Cardiac muscle cell (in vitro differentiated cells and primary cell): ENCODE measurements around the gene GNPTAB. TPM values are rescaled to one million over a fixed set of nuclear protein-coding genes. Genes with fewer than 3 reads are reported as not detected.

Source experiments
- DNase-seq, 2 donors: peaks; one replicate each; pipeline versions ENCODE4 v3.0.0 to v3.0.0-alpha.2; 2010 to 2017; ENCODE audit warnings: low read depth in 1 of 2, low spot score in 1 of 2
- H3K27ac ChIP-seq: fragments of 200-600 bp; sonication (generic); 2 replicates; pipeline ENCODE4 v1.5.1; 2016
- H3K27me3 ChIP-seq: fragments of 200-600 bp; sonication (generic); 2 replicates; pipeline ENCODE4 v1.6.0; 2016; ENCODE audit warnings: control low read depth
- H3K36me3 ChIP-seq: fragments of 200-600 bp; sonication (generic); 2 replicates; pipeline ENCODE4 v1.5.1; 2016; ENCODE audit warnings: control low read depth
- H3K4me1 ChIP-seq: fragments of 200-600 bp; sonication (generic); 2 replicates; pipeline ENCODE4 v1.8.1; 2017; ENCODE audit warnings: low read depth, mild to moderate bottlenecking, mixed run types
- H3K4me3 ChIP-seq: fragments of 200-600 bp; sonication (generic); 2 replicates; pipeline ENCODE4 v1.5.1; 2016; ENCODE audit warnings: mild to moderate bottlenecking
- H3K9me3 ChIP-seq: fragments of 200-600 bp; sonication (generic); 2 replicates; pipeline ENCODE4 v1.5.1; 2017; ENCODE audit warnings: low read depth, mild to moderate bottlenecking, control low read depth
- CTCF ChIP-seq: IDR thresholded peaks from 2 replicates; pipeline ENCODE4 v1.5.1; 2012; ENCODE audit warnings: low read depth, mild to moderate bottlenecking, low read length
- polyA plus RNA-seq: library from polyadenylated mRNA; unstranded; fragments of >200 nt; fragmentation: Nextera tagmentation; extraction: Ambion mirVana; gene quantifications from 2 replicates; pipeline ENCODE4 v1.2.1, GENCODE V29; 2016
- total RNA-seq: library from RNA; depleted of rRNA; stranded (reverse); fragments of >200 nt; gene quantifications from 2 replicates; pipeline ENCODE4 v1.2.3, GENCODE V29; 2016

The GNPTAB gene
- total and polyA plus RNA-seq, 2 experiments from 2014 or later = 4.0 to 6.2 TPM

- H3K4me1 ChIP-seq = peaks cover 12% of the 10 kb centered on the region
- peak in 1 of 2 donors; percentile 34 for DNase-seq
- H3K9me3 ChIP-seq = no peaks in the 10 kb centered on the region
- H3K27me3 ChIP-seq = no peaks in the 10 kb centered on the region
- no peak for TF ChIP-seq CTCF
- H3K27ac ChIP-seq = no peak overlapping the region
- no peaks in the 10 kb centered on the region for H3K36me3 ChIP-seq
- H3K4me3 ChIP-seq = no peak overlapping the region
These were observed 24.5 kb downstream of the GNPTAB start for GRCh38 chr12:101806265-101806664.

- no peaks in the 10 kb centered on the region for H3K36me3 ChIP-seq
- DNase-seq = no peak
- TF ChIP-seq CTCF = no peak
- no peaks in the 10 kb centered on the region for H3K9me3 ChIP-seq
- no peaks in the 10 kb centered on the region for H3K27me3 ChIP-seq
- no peaks in the 10 kb centered on the region for H3K4me1 ChIP-seq
- H3K27ac ChIP-seq = no peak overlapping the region
- no peak overlapping the region for H3K4me3 ChIP-seq
These were observed 26.4 kb downstream of the GNPTAB start for GRCh38 chr12:101804409-101804808.

GRCh38 chr12:101803978-101804377, 26.8 kb downstream of the GNPTAB start:
- Histone ChIP-seq H3K36me3 (no peaks in the 10 kb centered on the region), H3K27me3 (no peaks in the 10 kb centered on the region), H3K4me3 (no peak overlapping the region), H3K27ac (no peak overlapping the region), H3K4me1 (no peaks in the 10 kb centered on the region), H3K9me3 (no peaks in the 10 kb centered on the region)
- no peak for DNase-seq
- TF ChIP-seq CTCF = no peak

- DNase-seq = no peak
- no peak for TF ChIP-seq CTCF
These were observed 28.3 kb downstream of the GNPTAB start for GRCh38 chr12:101802486-101802885.

GRCh38 chr12:101799774-101800173, 31.0 kb downstream of the GNPTAB start:
- Histone ChIP-seq H3K27me3 (no peaks in the 10 kb centered on the region), H3K4me1 (no peaks in the 10 kb centered on the region), H3K9me3 (no peaks in the 10 kb centered on the region), H3K36me3 (no peaks in the 10 kb centered on the region), H3K27ac (no peak overlapping the region), H3K4me3 (no peak overlapping the region)
- no peak for TF ChIP-seq CTCF
- DNase-seq = no peak

More at GRCh38 chr12:101802486-101802885, 28.3 kb downstream of the GNPTAB start:
- Histone ChIP-seq H3K4me1 (no peaks in the 10 kb centered on the region), H3K27ac (no peak overlapping the region), H3K4me3 (no peak overlapping the region), H3K9me3 (no peaks in the 10 kb centered on the region), H3K36me3 (no peaks in the 10 kb centered on the region), H3K27me3 (no peaks in the 10 kb centered on the region)

- Histone ChIP-seq H3K36me3 (no peaks in the 10 kb centered on the region), H3K4me3 (no peak overlapping the region), H3K27me3 (no peaks in the 10 kb centered on the region), H3K27ac (no peak overlapping the region), H3K4me1 (no peaks in the 10 kb centered on the region), H3K9me3 (no peaks in the 10 kb centered on the region)
- DNase-seq = no peak
- no peak for TF ChIP-seq CTCF
These were observed 35.0 kb downstream of the GNPTAB start for GRCh38 chr12:101795786-101796185.
